Measurements from ENCODE around the gene MINDY2. TPM values are rescaled to one million over a fixed set of nuclear protein-coding genes. Genes with fewer than 3 reads are reported as not detected.

The MINDY2 gene
- polyA plus RNA-seq, 3 donors: 3.4 to 10.9 (median 3.4) TPM

DNA sequence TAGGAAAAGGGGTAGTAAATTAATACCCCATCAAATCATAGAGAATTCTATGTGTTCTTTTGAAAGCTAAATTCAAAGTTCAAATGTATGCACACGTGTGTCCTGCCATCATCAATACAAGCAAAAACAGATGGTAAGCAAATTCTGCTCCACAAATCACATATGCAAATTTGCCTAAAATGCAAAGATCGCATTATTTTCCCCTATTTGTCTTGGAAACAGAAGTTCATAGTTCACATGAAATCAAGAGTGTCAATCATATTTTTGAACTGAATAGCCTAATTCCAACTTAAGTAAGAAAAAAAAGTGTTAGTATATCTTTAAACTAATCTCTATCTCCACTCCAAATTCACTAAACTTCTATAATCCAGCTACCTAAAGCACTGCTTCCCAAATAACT lies 30.1 kb upstream of the MINDY2 start:
- Mint-ChIP-seq H3K9me3 (no peaks in the 10 kb centered on the region), H3K27ac (peak overlapping the region in 2 of 7 donors; percentile 46 to 73), H3K27me3 (ENCODE audit: low read depth in 3 of 3) (no peaks in the 10 kb centered on the region), H3K4me1 (peaks cover 80% of the 10 kb centered on the region), H3K36me3 (peaks cover 9 to 14% of the 10 kb centered on the region in 2 donors), H3K4me3 (no peak overlapping the region)
- H3K9ac ChIP-seq (ENCODE audit: insufficient read depth, low read length, poor library complexity, severe bottlenecking): no peak overlapping the region
- no peak for DNase-seq
- no peak for TF ChIP-seq CTCF (IDR thresholded peaks at IDR 0.05)
- H4K20me1 ChIP-seq (ENCODE audit: insufficient read depth, low read length): peaks cover 62% of the 10 kb centered on the region
- WGBS (ENCODE audit: insufficient coverage): no CpG with 5 or more reads among the region's 2 CpGs
- H3K4me1 ChIP-seq (ENCODE audit: control insufficient read depth in 1 of 2, insufficient read depth in 2 of 2, low read length in 2 of 2): peaks cover 51 to 77% of the 10 kb centered on the region in 2 donors
- H2AFZ ChIP-seq (ENCODE audit: insufficient read depth, low read depth, low read length, poor library complexity, severe bottlenecking): no peak overlapping the region
- intact Hi-C loops (cut with micrococcal nuclease): loop anchor here (10.0 kb wide), 2 partner anchors 56 to 216 kb away; no protein-coding TSS in a partner anchor
- no peaks in the 10 kb centered on the region for H3K27me3 ChIP-seq (ENCODE audit: control insufficient read depth in 2 of 2, insufficient read depth in 2 of 2, low read length in 2 of 2)
- H3K4me3 ChIP-seq (replicated peaks in 1 of 3; ENCODE audit: low read depth in 2 of 3, low read length in 3 of 3): no peak overlapping the region
- no peaks in the 10 kb centered on the region for H3K9me3 ChIP-seq (replicated peaks in 1 of 2; ENCODE audit: control insufficient read depth in 1 of 2, insufficient read depth in 1 of 2, low read length in 2 of 2)
- H3K36me3 ChIP-seq (replicated peaks in 1 of 2; ENCODE audit: control insufficient read depth in 1 of 2, insufficient read depth in 2 of 2, low read length in 2 of 2): no peaks in the 10 kb centered on the region
- H3K27ac ChIP-seq (ENCODE audit: low read depth in 1 of 2, low read length in 2 of 2): peak overlapping the region in 1 of 2 donors; percentile 21
- H3K79me2 ChIP-seq (ENCODE audit: insufficient read depth, low read length): peaks cover 97% of the 10 kb centered on the region
- H3K4me2 ChIP-seq (replicated peaks; ENCODE audit: extremely low read depth, low read length, poor library complexity, severe bottlenecking): no peak overlapping the region

- 100% methylated on average over 2 of the region's 8 CpGs for WGBS (ENCODE audit: insufficient coverage)
Measured at GRCh38 chr15:58742022-58742813, 28.9 kb upstream of the MINDY2 start.

More at GRCh38 chr15:58742022-58742813, 28.9 kb upstream of the MINDY2 start:
- no peak overlapping the region for H3K4me2 ChIP-seq (replicated peaks; ENCODE audit: extremely low read depth, low read length, poor library complexity, severe bottlenecking)
- Mint-ChIP-seq H3K4me3 (no peak overlapping the region), H3K4me1 (peaks cover 78% of the 10 kb centered on the region), H3K36me3 (peaks cover 10 to 14% of the 10 kb centered on the region in 2 donors), H3K27ac (peak overlapping the region in 4 of 7 donors; percentile 27 to 73 (median 47)), H3K9me3 (no peaks in the 10 kb centered on the region), H3K27me3 (ENCODE audit: low read depth in 3 of 3) (no peaks in the 10 kb centered on the region)
- no peaks in the 10 kb centered on the region for H3K36me3 ChIP-seq (replicated peaks in 1 of 2; ENCODE audit: control insufficient read depth in 1 of 2, insufficient read depth in 2 of 2, low read length in 2 of 2)
- no peaks in the 10 kb centered on the region for H3K9me3 ChIP-seq (replicated peaks in 1 of 2; ENCODE audit: control insufficient read depth in 1 of 2, insufficient read depth in 1 of 2, low read length in 2 of 2)
- H3K4me3 ChIP-seq (replicated peaks in 1 of 3; ENCODE audit: low read depth in 2 of 3, low read length in 3 of 3): no peak overlapping the region
- H3K9ac ChIP-seq (ENCODE audit: insufficient read depth, low read length, poor library complexity, severe bottlenecking): no peak overlapping the region
- DNase-seq: peak in 1 of 3 donors; percentile 15
- no peak for TF ChIP-seq CTCF (IDR thresholded peaks at IDR 0.05)
- H3K4me1 ChIP-seq (ENCODE audit: control insufficient read depth in 1 of 2, insufficient read depth in 2 of 2, low read length in 2 of 2): peaks cover 54 to 77% of the 10 kb centered on the region in 2 donors
- H3K27me3 ChIP-seq (ENCODE audit: control insufficient read depth in 2 of 2, insufficient read depth in 2 of 2, low read length in 2 of 2): no peaks in the 10 kb centered on the region
- peaks cover 74% of the 10 kb centered on the region for H4K20me1 ChIP-seq (ENCODE audit: insufficient read depth, low read length)
- no peak overlapping the region for H2AFZ ChIP-seq (ENCODE audit: insufficient read depth, low read depth, low read length, poor library complexity, severe bottlenecking)
- peak overlapping the region in 1 of 2 donors; percentile 21 for H3K27ac ChIP-seq (ENCODE audit: low read depth in 1 of 2, low read length in 2 of 2)
- H3K79me2 ChIP-seq (ENCODE audit: insufficient read depth, low read length): peaks cover 97% of the 10 kb centered on the region
- intact Hi-C loops (cut with micrococcal nuclease): loop anchor here (10.0 kb wide), 2 partner anchors 57 to 217 kb away; no protein-coding TSS in a partner anchor

Measured in CD14-positive monocyte (primary cell).